NCI-H345 (cell line): ENCODE measurements around the gene DHRS3.
"Not testable (repeated sequence)": the region's sequence is repeated elsewhere in the genome, so short reads cannot be mapped to it uniquely, and the experiment has no call there.

Experiments used
- DNase-seq: peaks from one replicate; lab custom pipeline; 2025; lab: John Stamatoyannopoulos, UW

DHRS3 gene

GRCh38 chr1:12617901-12618660 is at the start of gene DHRS3:
Gene DHRS3 (minus strand): TSS chr1:12618210. CDS start chr1:12617348, 862 bp downstream.
- peak; percentile 86 for DNase-seq

GRCh38 chr1:12666141-12666735 is 48.2 kb upstream of the DHRS3 start:
- no peak for DNase-seq

GRCh38 chr1:12665511-12665910 is 47.5 kb upstream of the DHRS3 start:
- DNase-seq: no peak

GRCh38 chr1:12662556-12662955 is 44.5 kb upstream of the DHRS3 start:
- no peak for DNase-seq

GRCh38 chr1:12661606-12662219 is 43.7 kb upstream of the DHRS3 start:
- DNase-seq: no peak

- peak; percentile 87 for DNase-seq
Measured at GRCh38 chr1:12658531-12659453, 40.8 kb upstream of the DHRS3 start.

GRCh38 chr1:12657885-12658512 is 40.0 kb upstream of the DHRS3 start:
- not testable (repeated sequence) for DNase-seq

GRCh38 chr1:12657060-12657884 is 39.3 kb upstream of the DHRS3 start:
- no peak for DNase-seq

GRCh38 chr1:12656575-12656974 is 38.6 kb upstream of the DHRS3 start:
- no peak for DNase-seq

GRCh38 chr1:12654657-12655056 is 36.6 kb upstream of the DHRS3 start:
- no peak for DNase-seq

- no peak for DNase-seq
Measured at GRCh38 chr1:12654004-12654567, 36.1 kb upstream of the DHRS3 start.

GRCh38 chr1:12649971-12650421 is 32.0 kb upstream of the DHRS3 start:
- DNase-seq: no peak

- DNase-seq: no peak
Measured at GRCh38 chr1:12648741-12649140, 30.7 kb upstream of the DHRS3 start.

- DNase-seq: not testable (repeated sequence)
Measured at GRCh38 chr1:12645401-12645800, 27.4 kb upstream of the DHRS3 start.

- DNase-seq: no peak
Measured at GRCh38 chr1:12644829-12645228, 26.8 kb upstream of the DHRS3 start.

- no peak for DNase-seq
Measured at GRCh38 chr1:12644237-12644636, 26.2 kb upstream of the DHRS3 start.

GRCh38 chr1:12643785-12644184 is 25.8 kb upstream of the DHRS3 start, which contains the start of gene AADACL4:
Gene AADACL4 (plus strand): TSS chr1:12644085. CDS start chr1:12644547, 462 bp downstream.
- DNase-seq: no peak

- no peak for DNase-seq
Measured at GRCh38 chr1:12643079-12643478, 25.1 kb upstream of the DHRS3 start.

GRCh38 chr1:12640958-12641272 is 22.9 kb upstream of the DHRS3 start:
- DNase-seq: no peak

- DNase-seq: no peak
Measured at GRCh38 chr1:12640237-12640957, 22.4 kb upstream of the DHRS3 start.
